Neutrophil (primary cell): ENCODE measurements around the gene UBE2C.
A peak's percentile ranks its signal among the peaks of the same experiment; 100 is the strongest.

ENCODE experiments used
- H3K27ac ChIP-seq: fragments of 200-600 bp; sonication (generic); 2 replicates; pipeline ENCODE4 v1.5.1; 2016; ENCODE audit warnings: mild to moderate bottlenecking, moderate library complexity
- H3K27me3 ChIP-seq: fragments of 200-600 bp; sonication (generic); 2 replicates; pipeline ENCODE4 v1.6.0; 2016; ENCODE audit warnings: mild to moderate bottlenecking
- H3K36me3 ChIP-seq: fragments of 200-600 bp; sonication (generic); 2 replicates; pipeline ENCODE4 v1.5.1; 2017
- H3K4me1 ChIP-seq, 2 experiments: fragments of 200-600 bp in 1 of 2; sonication (generic) in 1 of 2; 1 replicate in 1 of 2; 2 replicates in 1 of 2; pipeline versions ENCODE4 v1.5.1 to v1.6.1; 2013 to 2016; ENCODE audit warnings: low read depth in 1 of 2, low read length in 1 of 2, mild to moderate bottlenecking in 1 of 2, moderate library complexity in 1 of 2; ENCODE audit not compliant: control insufficient read depth in 1 of 2, insufficient read depth in 1 of 2
- H3K4me3 ChIP-seq, 2 experiments: fragments of 200-600 bp in 1 of 2; sonication (generic) in 1 of 2; 1 replicate in 1 of 2; 2 replicates in 1 of 2; pipeline ENCODE4 v1.5.1; 2013 to 2016; ENCODE audit warnings: low read depth in 1 of 2, low read length in 1 of 2, mild to moderate bottlenecking in 1 of 2, moderate library complexity in 1 of 2
- H3K9me3 ChIP-seq: fragments of 200-600 bp; sonication (generic); 2 replicates; pipeline ENCODE4 v1.5.1; 2016
- TF ChIP-seq, protein P1 (sequence below): fragments of 200-600 bp; sonication (generic); IDR thresholded peaks from 2 replicates; pipeline ENCODE4 v1.5.1; 2016; ENCODE audit warnings: antibody characterized with exemption

Gene UBE2C

DNA sequence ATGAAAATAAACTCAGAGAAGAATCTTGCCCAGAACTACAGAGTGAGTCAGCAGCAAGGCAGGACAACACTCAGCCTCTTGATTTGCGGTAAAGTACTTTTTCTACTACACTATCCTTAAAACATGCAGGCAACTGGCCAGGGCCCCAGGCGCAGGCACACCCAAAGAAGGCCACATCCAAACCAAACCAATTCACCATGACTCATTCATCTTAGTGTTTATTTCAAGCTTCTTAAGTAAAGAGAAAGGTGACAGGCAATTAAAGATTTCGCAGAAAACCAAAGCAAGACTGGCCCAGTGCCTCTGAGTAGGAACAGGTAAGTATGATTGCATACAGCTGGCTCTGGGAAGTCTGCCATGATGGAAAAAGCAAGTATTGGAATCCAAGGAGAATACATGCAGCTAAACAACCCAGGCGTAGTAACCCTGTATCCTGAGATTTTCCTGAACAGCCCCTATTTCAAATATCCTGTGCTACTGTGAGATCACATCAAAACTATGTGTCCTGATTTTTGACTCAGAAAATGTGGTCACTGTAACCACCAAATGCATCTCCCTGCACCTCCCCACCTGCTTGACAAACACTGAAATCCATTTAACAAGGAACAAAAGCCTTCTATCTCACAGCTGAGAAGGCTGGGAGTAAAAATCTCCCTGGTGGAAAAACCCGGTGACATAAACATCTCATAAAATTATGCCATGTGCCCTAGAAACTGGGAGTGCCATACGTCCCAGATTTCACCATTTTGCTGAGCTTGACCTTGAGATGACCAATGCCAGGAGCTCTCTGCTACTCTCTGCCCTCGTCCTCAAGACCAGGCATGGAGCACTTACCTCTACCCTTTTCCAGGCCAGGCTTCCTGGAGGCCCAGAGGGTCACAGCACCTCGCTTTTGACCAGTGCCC is 33.2 kb upstream of the UBE2C start:
- H3K27ac ChIP-seq = no peak overlapping the region

DNA sequence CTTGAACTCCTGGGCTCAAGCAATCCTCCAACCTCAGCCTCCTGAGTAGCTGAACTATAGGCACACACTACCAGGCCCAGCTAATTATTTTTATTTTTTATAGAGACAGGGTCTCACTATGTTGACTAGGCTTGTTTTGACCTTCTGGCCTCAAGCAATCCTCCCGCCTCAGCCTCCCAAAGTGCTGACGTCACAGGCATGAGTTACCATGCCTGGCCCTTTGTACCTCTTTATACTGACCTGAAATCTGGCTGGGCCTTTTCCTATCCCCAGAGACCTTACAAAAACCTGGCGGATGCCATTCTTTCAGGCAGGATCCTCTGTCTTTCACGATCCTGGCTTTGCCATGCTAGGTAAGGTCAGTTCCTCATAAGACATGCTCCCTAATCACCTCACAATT is 32.3 kb upstream of the UBE2C start:
- H3K9me3 ChIP-seq = no peaks in the 10 kb centered on the region
- TF ChIP-seq, protein P1, sequence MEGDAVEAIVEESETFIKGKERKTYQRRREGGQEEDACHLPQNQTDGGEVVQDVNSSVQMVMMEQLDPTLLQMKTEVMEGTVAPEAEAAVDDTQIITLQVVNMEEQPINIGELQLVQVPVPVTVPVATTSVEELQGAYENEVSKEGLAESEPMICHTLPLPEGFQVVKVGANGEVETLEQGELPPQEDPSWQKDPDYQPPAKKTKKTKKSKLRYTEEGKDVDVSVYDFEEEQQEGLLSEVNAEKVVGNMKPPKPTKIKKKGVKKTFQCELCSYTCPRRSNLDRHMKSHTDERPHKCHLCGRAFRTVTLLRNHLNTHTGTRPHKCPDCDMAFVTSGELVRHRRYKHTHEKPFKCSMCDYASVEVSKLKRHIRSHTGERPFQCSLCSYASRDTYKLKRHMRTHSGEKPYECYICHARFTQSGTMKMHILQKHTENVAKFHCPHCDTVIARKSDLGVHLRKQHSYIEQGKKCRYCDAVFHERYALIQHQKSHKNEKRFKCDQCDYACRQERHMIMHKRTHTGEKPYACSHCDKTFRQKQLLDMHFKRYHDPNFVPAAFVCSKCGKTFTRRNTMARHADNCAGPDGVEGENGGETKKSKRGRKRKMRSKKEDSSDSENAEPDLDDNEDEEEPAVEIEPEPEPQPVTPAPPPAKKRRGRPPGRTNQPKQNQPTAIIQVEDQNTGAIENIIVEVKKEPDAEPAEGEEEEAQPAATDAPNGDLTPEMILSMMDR = no peak
- peaks cover 17% of the 10 kb centered on the region for H3K27me3 ChIP-seq
- H3K27ac ChIP-seq = no peak overlapping the region
- no peak overlapping the region for H3K4me3 ChIP-seq
- no peaks in the 10 kb centered on the region for H3K36me3 ChIP-seq
- peaks cover 9 to 11% of the 10 kb centered on the region in 2 experiments for H3K4me1 ChIP-seq

More for the DNA sequence above, 33.2 kb upstream of the UBE2C start:
- Histone ChIP-seq H3K9me3 (no peaks in the 10 kb centered on the region), H3K36me3 (no peaks in the 10 kb centered on the region), H3K4me3 (no peak overlapping the region), H3K27me3 (peaks cover 20% of the 10 kb centered on the region), H3K4me1 (peaks cover 2 to 3% of the 10 kb centered on the region in 2 experiments)
- TF ChIP-seq, protein P1 = no peak

DNA sequence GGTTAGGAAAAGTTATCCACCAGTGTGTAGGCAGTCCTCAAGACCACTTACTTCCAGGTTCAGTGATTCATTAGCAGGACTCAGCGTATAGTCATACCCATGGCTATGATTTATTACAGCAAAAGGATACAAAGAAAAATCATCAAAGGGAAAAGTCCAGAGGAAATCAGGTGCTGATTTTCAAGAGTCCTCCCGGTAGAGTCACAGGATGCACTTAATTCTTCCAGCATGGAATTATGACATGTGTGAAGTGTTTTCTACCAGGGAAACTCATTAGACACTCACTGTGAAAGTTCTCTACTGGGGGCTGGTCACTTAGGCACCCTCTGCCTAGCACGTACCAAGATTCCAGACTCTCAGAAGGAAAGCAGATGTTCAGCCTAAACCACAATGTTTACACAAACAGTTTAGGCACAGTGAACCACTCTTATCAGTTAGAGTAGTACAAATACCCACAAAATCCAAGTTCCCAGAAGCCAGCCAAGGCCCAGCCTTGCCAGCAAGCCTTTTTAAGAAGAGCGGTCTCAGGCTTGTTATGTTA is 31.0 kb upstream of the UBE2C start:
- Histone ChIP-seq H3K4me1 (peaks cover 9 to 12% of the 10 kb centered on the region in 2 experiments), H3K36me3 (no peaks in the 10 kb centered on the region), H3K27me3 (peaks cover 17% of the 10 kb centered on the region), H3K4me3 (no peak overlapping the region), H3K27ac (no peak overlapping the region), H3K9me3 (no peaks in the 10 kb centered on the region)
- TF ChIP-seq, protein P1 = no peak

DNA sequence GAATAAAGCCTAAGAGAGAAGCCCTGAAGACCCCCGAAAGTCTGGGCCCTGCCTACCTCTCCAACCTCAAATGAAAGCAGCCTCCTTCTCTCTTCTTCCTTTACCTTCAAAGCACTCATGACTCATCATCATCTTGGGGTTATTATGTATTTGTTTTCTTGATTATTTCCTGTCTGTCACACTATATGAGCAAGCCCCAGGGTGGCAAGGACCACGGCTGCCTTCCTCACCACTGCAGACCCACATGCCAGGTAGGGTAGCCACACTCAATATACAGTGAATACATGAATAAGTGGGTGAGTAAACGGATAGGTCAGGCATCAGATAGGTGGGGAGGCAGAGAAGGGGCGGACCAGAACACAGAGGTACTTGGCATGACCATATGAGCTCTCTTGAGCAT is 29.6 kb upstream of the UBE2C start:
- Histone ChIP-seq H3K9me3 (no peaks in the 10 kb centered on the region), H3K27ac (no peak overlapping the region), H3K27me3 (peaks cover 16% of the 10 kb centered on the region), H3K4me1 (peaks cover 9 to 12% of the 10 kb centered on the region in 2 experiments), H3K4me3 (no peak overlapping the region), H3K36me3 (no peaks in the 10 kb centered on the region)
- TF ChIP-seq, protein P1 = no peak

DNA sequence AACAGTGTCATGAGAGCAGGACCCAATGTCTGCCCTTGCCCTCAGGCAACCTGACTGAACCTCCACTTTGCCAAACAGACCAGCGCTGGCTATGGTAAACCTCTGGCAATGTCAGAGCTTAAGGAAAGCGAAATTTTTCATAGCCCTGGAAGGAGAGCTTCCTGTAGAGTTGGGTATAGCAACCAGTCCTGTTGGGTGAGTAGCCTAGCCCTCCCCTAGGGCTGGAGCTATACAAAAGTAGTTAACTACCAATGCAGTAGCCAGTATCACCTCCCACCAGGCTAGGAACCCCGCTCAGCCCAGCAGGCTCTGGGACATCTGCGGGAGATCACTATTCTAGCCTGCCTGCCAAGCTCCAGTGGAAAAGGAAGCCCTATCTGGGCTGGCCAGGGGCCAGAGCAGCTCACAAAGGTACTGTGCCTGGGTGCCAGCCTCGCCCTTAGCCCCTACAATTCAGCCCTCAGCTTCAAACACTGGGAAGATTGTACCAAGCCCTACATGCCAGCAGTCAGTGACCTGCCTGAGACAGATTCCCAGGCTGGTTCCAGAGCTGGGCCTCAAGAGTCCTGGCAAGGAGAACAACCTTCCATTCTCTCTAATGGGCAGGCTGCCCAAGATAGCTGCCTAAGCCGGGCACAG is 28.7 kb upstream of the UBE2C start:
- peaks cover 9 to 12% of the 10 kb centered on the region in 2 experiments for H3K4me1 ChIP-seq
- peaks cover 10% of the 10 kb centered on the region for H3K27me3 ChIP-seq
- peak overlapping the region; percentile 41 for H3K27ac ChIP-seq
- no peaks in the 10 kb centered on the region for H3K9me3 ChIP-seq
- TF ChIP-seq, protein P1 = no peak
- no peaks in the 10 kb centered on the region for H3K36me3 ChIP-seq
- H3K4me3 ChIP-seq = no peak overlapping the region
